Measurements from ENCODE around the gene REV1.

The REV1 gene

DNA sequence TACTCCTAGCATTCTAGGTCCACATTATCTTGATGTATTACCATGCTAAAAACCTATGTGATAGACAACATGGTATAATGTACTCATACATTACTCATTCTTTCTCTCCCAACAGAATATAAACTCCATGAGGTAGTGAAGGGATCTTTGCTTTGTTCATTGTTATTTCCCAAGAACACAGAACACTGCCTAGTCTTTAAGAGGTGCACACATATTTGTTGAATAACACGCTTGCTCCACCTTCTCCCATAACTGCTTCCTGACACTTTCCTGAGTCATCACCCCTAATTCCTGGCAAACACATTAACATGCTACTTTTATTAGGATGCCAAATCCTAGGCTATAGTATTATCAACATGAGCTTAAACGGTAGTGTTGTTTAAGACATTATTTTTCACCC is 41.3 kb downstream of the REV1 start:
- DNase-seq (ENCODE audit: low read depth), result no peak

DNA sequence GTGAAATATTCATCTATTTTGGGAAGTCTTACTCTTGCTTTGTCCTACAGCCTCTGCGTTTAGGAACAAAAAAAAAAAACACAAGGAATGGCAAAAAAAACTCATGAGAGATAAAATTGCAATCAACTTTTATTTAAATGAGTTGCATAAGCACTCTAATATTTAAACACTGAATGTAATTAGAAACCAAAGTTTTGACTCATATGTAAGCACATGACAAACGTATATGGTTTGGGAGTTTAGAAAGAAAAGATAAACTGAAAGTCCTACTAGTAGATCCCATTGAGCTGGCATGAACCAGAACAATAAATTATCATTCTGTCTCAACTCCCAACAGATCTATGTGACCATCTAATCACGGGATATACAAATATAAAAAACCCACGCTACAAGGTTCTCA is 44.8 kb downstream of the REV1 start:
- no peak for DNase-seq (ENCODE audit: low read depth)

DNA sequence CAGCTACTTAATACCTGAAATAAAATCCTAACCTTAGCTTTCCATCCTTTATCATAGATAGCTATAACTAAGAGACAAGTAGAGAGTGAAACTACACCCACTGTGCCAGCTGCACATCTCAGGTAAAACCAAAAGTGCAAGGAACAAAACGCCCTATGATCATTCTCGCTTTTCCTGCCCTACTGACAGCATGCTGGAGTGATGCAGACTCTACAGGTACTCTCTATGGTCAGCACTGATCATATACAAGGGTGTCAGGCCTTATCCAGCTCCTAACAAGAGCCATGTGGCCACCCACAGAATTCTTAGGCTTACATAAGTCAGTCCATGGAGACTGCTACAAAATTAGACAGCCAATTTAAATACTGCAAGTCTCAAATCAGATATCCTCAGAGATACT is 45.6 kb downstream of the REV1 start:
- no peak for DNase-seq (ENCODE audit: low read depth)

DNA sequence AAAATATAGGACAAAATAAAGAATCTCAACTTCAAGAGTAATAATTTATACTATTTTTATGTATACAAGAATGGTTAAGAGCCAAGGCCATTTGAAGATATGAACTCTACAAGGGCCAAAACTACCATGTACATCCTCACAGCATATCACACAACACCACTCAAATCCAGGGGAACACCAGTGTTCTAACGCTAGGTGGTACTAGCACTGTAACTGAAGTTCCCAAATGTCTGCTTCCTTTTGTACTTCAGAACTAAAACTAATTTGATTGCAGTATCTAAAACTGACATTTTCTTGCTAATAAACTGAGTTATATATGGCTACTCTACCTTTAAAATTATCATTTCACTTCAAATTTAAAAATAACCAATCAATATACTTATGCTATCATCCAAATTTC is 47.0 kb downstream of the REV1 start:
- DNase-seq (ENCODE audit: low read depth), result no peak

DNA sequence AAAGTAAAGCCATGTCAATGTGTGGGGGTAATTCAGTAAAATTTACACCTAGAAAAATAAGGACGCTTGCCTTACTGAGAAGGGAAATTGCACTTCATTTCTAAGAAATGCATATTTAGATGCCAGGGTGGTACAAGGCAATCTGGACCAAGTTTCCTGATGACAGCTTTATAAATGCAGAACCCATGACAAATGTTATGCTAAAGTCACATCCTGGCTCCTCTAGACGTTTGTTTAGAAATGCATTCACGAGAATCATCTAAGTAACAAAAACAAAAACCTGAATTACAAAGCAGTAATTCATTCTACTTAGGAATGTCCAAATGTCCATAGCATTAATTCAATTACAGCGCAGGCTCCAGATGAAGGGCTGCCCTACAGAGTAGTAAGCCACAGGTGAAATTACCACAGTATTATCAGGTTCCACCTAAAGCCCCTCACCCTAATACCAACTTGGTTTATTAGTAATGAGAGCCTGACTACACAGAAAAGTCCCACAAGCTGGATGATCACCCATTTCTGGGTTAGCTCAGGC is 49.8 kb downstream of the REV1 start:
- DNase-seq (ENCODE audit: low read depth), result no peak

DNA sequence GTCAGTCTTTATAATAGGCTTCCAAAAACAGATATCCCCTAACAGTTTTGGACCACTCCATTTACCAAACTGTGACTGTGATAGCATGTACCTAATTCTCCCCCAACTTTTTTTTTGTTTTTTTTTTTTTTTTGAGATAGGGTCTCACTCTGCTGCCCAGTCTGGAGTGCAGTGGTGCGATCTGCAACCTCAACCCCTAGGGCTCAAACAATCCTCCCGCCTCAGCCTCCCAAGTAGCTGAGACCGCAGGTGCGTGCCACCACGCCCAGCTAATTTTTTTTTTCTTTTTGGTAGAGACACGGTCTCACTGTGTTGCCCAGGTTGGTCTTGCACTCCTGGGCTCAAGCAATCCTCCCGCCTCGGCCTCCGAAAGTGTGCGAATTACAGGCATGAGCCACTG is 52.9 kb downstream of the REV1 start:
- no peak for DNase-seq (ENCODE audit: low read depth)

DNA sequence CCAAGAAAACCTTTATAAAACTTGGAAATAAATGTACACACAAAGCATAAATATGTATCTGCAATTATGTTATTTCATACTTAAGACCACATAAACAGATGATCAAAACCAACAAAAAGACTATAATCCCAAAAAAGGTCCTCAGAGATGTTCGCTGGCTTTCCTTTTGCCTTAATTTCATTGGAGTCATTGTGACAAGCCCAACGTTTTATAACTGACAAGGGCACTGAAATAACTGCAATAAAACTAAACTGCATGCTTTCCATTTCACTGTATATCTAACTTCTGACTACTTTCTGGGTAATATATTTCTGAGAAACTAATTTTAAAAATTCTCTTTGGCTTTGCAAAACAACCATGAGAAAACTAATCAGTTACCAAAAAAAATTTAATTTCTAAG is 56.5 kb downstream of the REV1 start:
- DNase-seq (ENCODE audit: low read depth), result no peak

DNA sequence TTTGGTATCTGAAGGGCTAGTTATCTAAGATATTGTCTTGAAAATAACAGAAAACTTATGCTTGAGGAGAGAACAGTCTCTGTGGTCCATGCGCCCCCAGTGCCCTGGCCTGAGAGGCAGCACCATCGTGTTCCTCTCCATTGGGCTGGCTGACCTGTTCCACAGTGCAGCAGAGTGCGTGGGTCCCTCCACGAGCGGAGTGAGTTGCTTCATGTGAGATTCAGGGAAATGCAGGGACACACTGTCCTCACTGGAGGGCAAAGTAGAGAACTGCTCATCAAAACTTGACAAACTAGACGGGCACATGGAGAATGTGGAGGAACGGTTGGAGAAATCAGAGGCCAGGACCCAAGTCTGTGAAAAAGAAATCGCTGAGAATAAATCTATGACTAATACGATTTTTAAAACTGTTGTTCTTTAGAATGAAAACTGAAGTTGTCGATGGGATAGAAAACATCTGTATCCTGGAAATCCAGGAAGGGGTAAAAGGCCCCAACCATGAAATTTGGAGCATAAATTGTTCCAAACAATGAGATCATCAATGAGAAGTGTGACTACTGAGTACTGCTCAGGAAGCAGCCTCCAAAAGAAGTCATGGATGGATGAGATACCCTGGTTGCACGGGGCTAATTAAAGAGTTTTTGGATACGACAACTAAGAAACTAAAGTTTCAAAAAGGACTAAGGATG is 58.1 kb downstream of the REV1 start:
- no peak for DNase-seq (ENCODE audit: low read depth)

DNA sequence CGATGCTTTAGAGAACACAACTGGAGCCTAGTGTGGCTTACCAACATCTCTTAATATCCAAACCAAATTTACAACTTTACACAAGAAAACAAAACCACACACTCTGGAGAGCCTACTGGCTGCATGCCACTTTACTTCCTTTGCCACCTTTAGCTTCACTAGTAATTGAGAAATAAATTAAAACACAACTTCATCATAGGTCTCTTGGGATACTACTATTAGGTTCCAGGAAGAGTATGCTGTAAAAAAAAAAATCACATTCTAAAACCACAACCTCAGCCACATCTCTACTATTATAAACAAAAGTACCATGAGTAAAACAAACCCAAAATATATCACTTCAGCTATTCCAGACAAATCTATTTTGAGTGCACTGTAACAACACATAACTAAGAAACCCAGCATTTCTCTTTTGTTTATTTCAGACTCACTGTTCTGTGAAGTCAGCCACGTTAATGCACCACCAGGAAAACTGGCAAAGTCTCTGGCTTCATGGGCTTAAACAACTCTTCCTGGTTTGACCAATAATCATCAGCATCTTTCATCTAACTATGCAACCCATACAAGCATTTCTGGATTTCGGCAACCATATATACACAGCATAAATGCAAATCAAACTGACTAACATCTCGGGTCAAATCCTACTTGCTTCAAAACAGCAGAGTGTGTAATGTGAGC is 59.1 kb downstream of the REV1 start:
- no peak for DNase-seq (ENCODE audit: low read depth)

DNA sequence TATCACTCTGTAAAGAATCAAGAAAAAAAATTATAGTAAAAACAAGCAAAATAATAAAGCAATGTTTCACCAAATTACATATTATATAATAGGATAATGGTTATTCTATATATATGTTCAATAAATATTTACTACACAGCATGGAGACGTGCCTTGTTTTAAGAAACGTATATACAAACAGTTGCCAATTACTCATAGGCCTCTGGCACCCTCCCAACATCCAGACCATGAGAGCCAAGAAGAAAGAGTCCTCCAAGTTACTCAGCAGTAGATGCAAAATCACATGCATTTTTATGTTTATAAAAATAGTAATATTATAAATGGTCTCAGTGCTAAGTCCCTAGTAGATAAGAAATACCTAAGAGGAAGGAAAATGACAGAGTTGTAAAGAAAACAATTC is 64.8 kb downstream of the REV1 start:
- no peak for DNase-seq (ENCODE audit: low read depth)

DNA sequence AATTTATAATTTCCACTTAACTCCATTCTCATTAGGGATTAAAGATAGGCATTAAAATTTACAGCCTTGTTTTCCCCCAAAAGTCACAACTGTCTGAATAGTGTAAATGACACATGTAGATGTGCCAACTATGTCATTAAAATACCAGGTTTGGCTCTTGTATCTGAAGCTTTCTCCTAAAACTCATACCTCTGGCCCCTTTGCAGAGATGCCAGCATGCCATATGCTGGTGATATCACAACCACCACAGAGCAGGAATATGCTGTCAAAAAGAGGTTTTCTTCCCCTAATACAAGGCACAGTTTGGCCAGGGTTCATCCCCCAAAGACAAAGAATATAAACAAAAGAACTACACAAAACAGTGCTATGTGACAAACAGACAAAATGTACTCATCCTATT is 65.4 kb downstream of the REV1 start:
- no peak for DNase-seq (ENCODE audit: low read depth)

DNA sequence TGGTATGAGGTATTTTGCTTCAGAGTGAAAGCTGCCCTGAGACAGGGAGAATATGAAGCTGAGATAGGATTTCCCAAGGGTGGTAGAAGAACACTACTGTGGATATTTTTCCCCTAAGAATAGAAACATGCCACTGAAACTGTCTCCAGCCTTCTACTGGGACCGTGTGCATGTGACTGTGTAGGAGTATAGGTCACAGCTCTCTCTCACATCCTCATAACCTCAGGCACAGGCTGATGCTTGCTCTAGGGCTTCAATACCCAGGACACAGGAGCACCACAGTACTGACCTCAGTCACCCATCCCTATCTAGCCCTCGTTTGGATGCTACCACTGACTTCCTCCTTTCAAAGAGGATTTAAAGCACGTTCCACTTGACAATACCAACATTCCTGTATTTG is 67.2 kb downstream of the REV1 start:
- DNase-seq (ENCODE audit: low read depth), result no peak

DNA sequence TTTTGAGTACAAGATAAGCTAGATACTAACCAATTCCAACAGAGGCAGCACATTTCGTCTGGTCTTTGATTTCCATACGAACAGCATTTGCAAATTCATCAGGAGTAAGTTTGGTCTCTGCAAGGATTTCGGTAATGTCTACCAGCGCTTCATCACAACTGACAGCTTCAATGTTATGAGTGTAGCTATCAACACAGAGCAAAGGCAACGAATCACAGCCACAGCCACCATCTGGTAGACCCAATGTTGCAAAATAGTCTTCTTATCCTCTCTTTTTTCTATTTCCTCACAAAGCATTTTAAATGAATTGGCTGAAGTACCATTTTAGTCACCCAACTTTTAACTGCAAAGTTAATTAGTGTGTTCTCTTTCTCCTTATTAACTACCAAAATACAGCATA is 68.3 kb downstream of the REV1 start:
- no peak for DNase-seq (ENCODE audit: low read depth)

DNA sequence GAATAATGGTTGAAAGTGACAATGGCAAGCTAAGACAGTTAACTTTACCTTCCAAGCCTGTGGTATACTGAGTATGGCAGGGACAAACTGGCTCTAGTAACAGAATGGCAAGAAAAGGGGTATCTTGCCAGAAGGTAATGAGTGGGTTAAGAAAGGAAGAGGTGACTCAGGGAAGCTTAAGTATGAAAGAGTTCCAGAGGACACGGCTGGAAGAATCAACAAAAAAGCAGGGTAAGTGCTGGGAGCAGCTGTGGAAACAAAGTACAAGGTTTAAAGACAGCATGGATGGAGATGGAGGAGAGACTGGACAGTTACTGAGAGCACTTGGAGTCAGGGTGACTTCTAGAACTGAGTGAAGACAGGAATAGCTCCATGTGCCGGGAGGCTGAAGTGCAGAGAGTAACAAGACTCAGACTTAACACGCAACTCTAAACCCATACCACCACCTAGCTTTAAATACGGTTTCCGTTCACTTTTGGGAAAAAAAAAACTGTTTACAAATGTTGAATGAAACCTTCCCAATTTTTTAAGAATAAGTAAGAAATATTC is 69.0 kb downstream of the REV1 start:
- no peak for DNase-seq (ENCODE audit: low read depth)

DNA sequence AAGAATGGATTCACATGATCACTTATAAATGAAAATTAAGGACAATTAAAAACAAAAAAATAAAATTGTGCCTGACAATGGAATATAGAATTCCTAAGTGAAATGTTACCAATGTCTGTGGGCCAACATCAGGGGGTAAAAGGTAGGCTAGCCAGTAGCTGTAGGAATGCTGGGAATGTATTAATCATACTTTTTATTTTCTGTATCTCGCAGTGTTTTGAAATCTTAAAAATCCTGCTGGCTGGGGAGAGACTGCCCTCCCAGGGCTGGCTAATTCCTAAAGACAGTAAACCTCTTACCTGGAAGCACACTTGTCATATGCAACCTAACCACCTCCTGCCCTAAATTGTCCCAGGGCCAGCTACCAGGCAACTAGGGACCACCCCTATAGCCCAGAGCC is 69.8 kb downstream of the REV1 start:
- DNase-seq (ENCODE audit: low read depth), result no peak

DNA sequence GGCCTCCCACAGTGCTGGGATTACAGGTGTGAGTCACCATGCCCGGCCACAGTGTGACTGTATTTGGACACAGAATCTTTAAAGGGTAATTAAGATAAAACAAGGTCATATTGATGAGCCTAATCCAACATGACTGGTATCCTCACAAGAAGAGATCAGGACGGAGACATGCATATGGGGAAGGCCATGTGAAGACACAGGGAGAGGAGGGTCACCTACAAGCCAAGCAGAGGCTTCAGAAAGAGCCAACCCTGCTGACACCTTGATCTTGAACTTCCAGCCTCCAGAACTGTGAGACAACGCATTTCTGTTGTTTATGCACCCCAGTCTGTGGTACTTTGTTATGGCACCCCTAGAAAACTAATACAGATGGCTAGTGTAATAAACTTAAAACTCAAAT is 72.4 kb downstream of the REV1 start:
- DNase-seq (ENCODE audit: low read depth), result no peak

DNA sequence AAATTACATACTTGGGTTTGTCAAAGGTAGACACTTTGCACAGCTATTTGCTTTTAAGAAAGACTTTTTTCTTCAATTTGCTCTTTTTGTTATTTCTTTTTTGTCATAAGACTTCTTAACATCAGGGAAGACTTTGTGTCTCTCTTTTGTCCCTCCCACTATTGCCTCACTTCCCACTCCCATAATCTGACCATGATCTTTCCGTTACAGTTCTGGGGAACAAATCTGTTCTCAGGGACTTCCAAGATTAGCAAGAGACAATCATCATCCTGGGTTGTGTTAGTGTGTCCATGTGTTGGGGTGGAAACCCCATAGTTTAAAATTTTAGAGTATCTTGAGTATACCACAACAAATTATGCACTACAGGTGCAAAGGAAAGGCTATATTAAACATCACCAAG is 75.3 kb downstream of the REV1 start:
- no peak for DNase-seq (ENCODE audit: low read depth)

DNA sequence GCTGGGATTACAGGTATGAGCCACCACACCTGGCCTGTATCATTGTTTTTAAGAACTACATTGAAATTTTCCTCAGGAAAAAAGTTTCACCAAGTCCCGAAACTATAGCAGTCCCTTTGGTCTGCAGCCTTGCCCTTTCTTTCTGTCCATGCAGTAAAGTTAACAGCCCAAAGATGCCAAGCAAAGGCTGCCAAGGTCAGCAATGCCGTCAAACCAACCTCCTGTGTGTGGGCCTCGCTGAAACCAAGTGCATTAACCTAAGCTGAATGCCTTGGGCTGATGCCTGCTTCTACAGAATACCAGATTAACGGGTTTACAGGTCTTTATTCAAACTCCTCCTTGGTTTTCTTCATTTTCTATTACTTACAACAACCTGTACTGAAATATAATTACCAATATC is 79.5 kb downstream of the REV1 start:
- no peak for DNase-seq (ENCODE audit: low read depth)

DNA sequence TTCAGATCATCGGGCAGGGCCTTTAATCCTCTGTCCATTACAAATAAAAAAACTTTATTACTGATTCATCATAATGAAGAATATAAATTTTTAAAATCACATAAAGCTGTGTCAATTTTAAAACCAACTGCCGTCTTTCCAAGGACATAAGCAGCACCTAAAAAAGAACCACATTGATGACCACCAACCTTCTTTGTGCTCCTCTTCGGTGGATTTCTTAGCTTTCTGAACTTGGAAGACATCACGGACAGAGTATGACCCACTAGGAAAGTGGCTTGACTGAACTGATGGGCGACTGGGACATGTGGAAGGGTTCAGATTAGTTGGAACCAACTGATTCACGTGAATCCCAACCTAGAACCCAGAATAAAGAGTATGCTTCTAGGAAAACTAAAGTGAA is 83.7 kb downstream of the REV1 start:
- DNase-seq (ENCODE audit: low read depth), result no peak

DNA sequence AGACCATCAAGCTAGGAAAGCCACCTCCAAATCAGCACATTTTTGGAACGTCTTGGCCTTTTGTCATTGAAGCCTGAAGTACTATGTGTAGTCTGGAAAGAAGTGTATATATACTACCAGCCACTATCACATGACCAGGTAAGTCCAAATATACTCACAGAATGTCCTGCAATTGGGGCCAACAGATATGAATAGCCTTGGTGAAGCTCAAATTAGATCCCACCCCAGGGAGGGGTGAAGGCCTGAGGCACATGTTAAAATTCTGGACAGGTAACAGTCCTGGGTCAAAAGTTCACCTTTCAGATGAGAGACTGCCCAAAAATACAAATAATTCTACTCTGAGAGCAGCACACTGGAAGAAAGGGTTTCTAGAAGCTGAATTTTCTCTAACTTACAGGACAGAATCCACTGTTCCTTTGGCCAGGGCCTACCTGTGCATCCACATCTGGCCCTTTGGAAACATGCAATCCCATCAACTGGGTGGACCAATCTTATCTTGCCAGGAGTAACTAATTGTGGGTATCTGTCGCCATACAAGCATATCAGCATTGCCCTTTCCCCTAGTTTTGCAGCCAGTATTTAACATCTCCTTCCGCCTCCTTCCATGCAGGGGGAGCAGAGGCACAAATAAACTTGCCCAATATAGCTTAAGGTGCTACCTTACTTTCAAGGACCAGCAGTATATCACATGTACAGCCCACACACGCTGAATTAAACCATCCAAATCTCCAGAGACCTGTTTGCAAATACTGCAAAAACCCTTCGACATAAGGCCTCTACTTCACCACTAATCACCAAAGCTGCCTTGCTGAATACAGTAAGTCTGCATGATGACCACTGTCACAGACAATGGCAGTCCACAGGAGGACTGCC is 84.8 kb downstream of the REV1 start:
- no peak for DNase-seq (ENCODE audit: low read depth)

DNA sequence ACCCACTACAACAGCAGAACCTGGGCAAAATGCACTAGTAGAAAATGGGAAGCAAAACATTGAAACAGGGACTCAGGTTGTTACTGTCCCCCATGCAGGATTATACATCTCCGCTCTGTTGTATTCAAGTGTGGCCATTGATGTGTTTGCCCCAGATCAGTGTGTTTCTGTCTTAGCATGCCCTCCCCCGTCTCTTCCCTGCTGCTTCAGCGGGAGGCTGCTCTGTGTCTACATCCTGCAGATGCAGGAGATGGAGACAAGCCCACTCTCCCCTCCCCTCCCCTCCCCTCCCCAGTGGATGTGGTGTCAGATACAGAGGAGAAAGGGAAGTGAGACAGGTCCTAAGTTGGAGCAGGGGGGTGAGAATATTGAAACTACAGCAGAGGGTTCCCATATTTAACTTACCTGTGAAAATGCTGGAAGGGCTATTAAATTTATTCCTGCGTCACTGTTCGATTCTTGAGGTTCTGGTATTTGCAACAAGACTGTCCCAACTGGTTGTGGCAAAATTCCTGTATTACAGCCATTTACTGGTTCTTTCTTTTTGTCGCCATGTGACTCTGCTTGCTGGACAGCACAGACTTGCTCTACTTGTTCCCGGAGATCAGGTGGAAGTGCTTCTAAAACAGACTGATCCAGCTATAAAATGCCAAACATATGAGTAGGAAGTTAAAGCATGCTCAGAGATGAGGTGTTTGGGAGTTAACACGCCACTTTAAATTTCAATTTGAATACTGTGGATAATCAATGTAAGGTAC is 85.6 kb downstream of the REV1 start:
- DNase-seq (ENCODE audit: low read depth), result no peak

DNA sequence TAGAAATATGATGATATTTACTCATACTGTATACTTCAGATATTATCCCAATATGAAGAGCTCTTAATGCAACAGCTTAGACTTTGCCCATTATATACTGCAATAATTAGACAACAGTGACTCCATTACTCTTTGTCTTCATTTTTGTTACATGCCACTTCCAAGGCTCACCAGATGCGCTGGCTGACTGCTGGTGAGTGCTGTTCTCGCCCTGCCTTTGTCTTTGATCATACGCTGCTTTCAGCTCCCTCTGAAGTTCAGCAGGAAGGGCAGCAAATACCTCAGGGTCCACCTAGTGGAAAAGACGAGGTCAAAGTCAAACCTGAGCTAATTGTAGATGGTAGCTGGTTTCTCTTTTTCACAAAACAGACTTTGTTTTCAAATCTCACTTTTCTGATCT is 86.3 kb downstream of the REV1 start:
- no peak for DNase-seq (ENCODE audit: low read depth)
